H1 (cell line): ENCODE results near the gene KCNJ16. TPM values are rescaled to one million over a fixed set of nuclear protein-coding genes. Genes with fewer than 3 reads are reported as not detected.

Experiments
- CTCF ChIA-PET: fragments of 300-600 bp; sonication (Branson Sonifier 250); formaldehyde crosslinking; loops from one replicate; lab custom pipeline; 2021; ENCODE audit not compliant: partially characterized antibody; lab: Charles Lee
- POLR2A ChIA-PET: fragments of 300-600 bp; sonication (Branson Sonifier 250); formaldehyde crosslinking; loops from one replicate; lab custom pipeline; 2021; ENCODE audit warnings: inconsistent platforms; ENCODE audit not compliant: partially characterized antibody; lab: Charles Lee
- DNase-seq, 2 experiments: peaks; one replicate each; pipeline versions ENCODE4 v3.0.0 to v3.0.0-alpha.2; 2010 to 2022; ENCODE audit warnings: low spot score in 2 of 2, low read depth in 1 of 2, mixed read lengths in 1 of 2
- FAIRE-seq: peaks from 2 replicates; lab custom pipeline; 2011; peaks lifted over from hg19 to GRCh38; lab: Jason Lieb, UNC
- H2AFZ ChIP-seq: 2 replicates; pipeline ENCODE4 v1.8.1; 2012; ENCODE audit warnings: low read length, inconsistent platforms
- H2AK5ac ChIP-seq: 2 replicates; pipeline ENCODE4 v1.6.1; 2013; ENCODE audit warnings: low read depth, low read length
- H2BK120ac ChIP-seq: replicated peaks from 2 replicates; pipeline ENCODE3; 2013; ENCODE audit warnings: low read depth, low read length, inconsistent platforms
- H2BK12ac ChIP-seq: 2 replicates; pipeline ENCODE4 v1.6.1; 2013; ENCODE audit warnings: low read depth, low read length
- H2BK15ac ChIP-seq: 2 replicates; pipeline ENCODE4 v1.6.1; 2013; ENCODE audit warnings: low read length
- H2BK20ac ChIP-seq: 2 replicates; pipeline ENCODE4 v1.6.1; 2013; ENCODE audit warnings: low read length
- H2BK5ac ChIP-seq: 2 replicates; pipeline ENCODE4 v1.6.1; 2013; ENCODE audit warnings: low read depth, low read length
- H3K14ac ChIP-seq: 2 replicates; pipeline ENCODE4 v1.6.1; 2013; ENCODE audit warnings: inconsistent platforms; ENCODE audit not compliant: insufficient read length
- H3K18ac ChIP-seq: 2 replicates; pipeline ENCODE4 v1.6.1; 2013; ENCODE audit warnings: low read length; ENCODE audit errors: extremely low read depth
- H3K23ac ChIP-seq: 2 replicates; pipeline ENCODE4 v1.6.1; 2013; ENCODE audit warnings: inconsistent platforms; ENCODE audit not compliant: insufficient read length
- H3K23me2 ChIP-seq: 2 replicates; pipeline ENCODE4 v1.6.1; 2013; ENCODE audit warnings: low read depth, low read length
- H3K27ac ChIP-seq: 2 replicates; pipeline ENCODE4 v1.6.1; 2011; ENCODE audit warnings: low read depth, low read length, inconsistent platforms
- H3K27me3 ChIP-seq, 4 experiments: replicated peaks in 1 of 4; 1 replicate in 1 of 4; 2 replicates in 3 of 4; pipeline versions ENCODE4 v1.6.1 to v1.8.1; 2011 to 2013; ENCODE audit warnings: low read length in 3 of 4, mild to moderate bottlenecking in 3 of 4, inconsistent platforms in 2 of 4, mixed read lengths in 2 of 4, moderate library complexity in 1 of 4; ENCODE audit not compliant: control insufficient read depth in 3 of 4, insufficient read depth in 3 of 4; ENCODE audit errors: extremely low read depth in 1 of 4
- H3K36me3 ChIP-seq, 4 experiments: 2 replicates each; pipeline versions ENCODE4 v1.6.1 to v1.8.1; 2011 to 2013; ENCODE audit warnings: mild to moderate bottlenecking in 4 of 4, low read length in 3 of 4, moderate library complexity in 2 of 4, control low read depth in 1 of 4, inconsistent platforms in 1 of 4; ENCODE audit not compliant: insufficient read depth in 4 of 4, control insufficient read depth in 2 of 4
- H3K4ac ChIP-seq: replicated peaks from 2 replicates; pipeline ENCODE3; 2013; ENCODE audit warnings: low read length, low read depth, mixed read lengths, inconsistent platforms; ENCODE audit not compliant: insufficient read length
- H3K4me1 ChIP-seq, 4 experiments: replicated peaks in 1 of 4; 1 replicate in 1 of 4; 2 replicates in 3 of 4; pipeline versions ENCODE4 v1.6.1 to v1.8.1; 2011 to 2013; ENCODE audit warnings: low read length in 3 of 4, inconsistent platforms in 2 of 4, mixed read lengths in 1 of 4; ENCODE audit not compliant: insufficient read depth in 4 of 4, control insufficient read depth in 3 of 4
- H3K4me2 ChIP-seq, 2 experiments: 2 replicates each; pipeline versions ENCODE4 v1.6.1 to v1.8.1; 2011 to 2013; ENCODE audit warnings: low read depth in 2 of 2, low read length in 2 of 2, control low read depth in 1 of 2, inconsistent platforms in 1 of 2, mild to moderate bottlenecking in 1 of 2; ENCODE audit not compliant: insufficient read depth in 1 of 2
- H3K4me3 ChIP-seq, 4 experiments: fragments of 200-600, 300-600 bp in 1 of 4; sonication (generic), shearing (Covaris generic), sonication (Bioruptor Twin) in 1 of 4; 2 replicates each; pipeline versions ENCODE4 v1.5.1 to v1.8.1; 2011 to 2016; ENCODE audit warnings: low read length in 4 of 4, low read depth in 3 of 4, control low read depth in 2 of 4, inconsistent platforms in 2 of 4, mild to moderate bottlenecking in 2 of 4, mixed read lengths in 1 of 4, moderate library complexity in 1 of 4; ENCODE audit not compliant: insufficient read depth in 2 of 4; ENCODE audit errors: extremely low read depth in 1 of 4
- H3K56ac ChIP-seq: replicated peaks from 2 replicates; pipeline ENCODE3; 2013; ENCODE audit warnings: low read depth, mild to moderate bottlenecking, mixed read lengths, low read length, inconsistent platforms; ENCODE audit not compliant: insufficient read length
- H3K79me1 ChIP-seq: 2 replicates; pipeline ENCODE4 v1.6.1; 2013; ENCODE audit warnings: low read depth, low read length, control low read depth
- H3K79me2 ChIP-seq, 2 experiments: 2 replicates each; pipeline versions ENCODE4 v1.6.1 to v1.8.1; 2012 to 2013; ENCODE audit warnings: low read length in 2 of 2, mild to moderate bottlenecking in 2 of 2, inconsistent platforms in 1 of 2; ENCODE audit not compliant: insufficient read depth in 2 of 2, control insufficient read depth in 1 of 2
- H3K9ac ChIP-seq, 4 experiments: replicated peaks in 1 of 4; 1 replicate in 1 of 4; 2 replicates in 3 of 4; pipeline versions ENCODE4 v1.6.1 to v1.8.1; 2011 to 2013; ENCODE audit warnings: low read depth in 3 of 4, low read length in 3 of 4, control low read depth in 2 of 4, mild to moderate bottlenecking in 2 of 4, moderate library complexity in 2 of 4, inconsistent platforms in 1 of 4; ENCODE audit errors: extremely low read depth in 1 of 4
- H3K9me3 ChIP-seq, 2 experiments: 2 replicates each; pipeline versions ENCODE4 v1.6.1 to v1.8.1; 2012 to 2013; ENCODE audit warnings: mild to moderate bottlenecking in 2 of 2, moderate library complexity in 2 of 2, control low read depth in 1 of 2, inconsistent platforms in 1 of 2, low read depth in 1 of 2, low read length in 1 of 2, mixed read lengths in 1 of 2; ENCODE audit not compliant: insufficient read depth in 2 of 2
- H4K20me1 ChIP-seq, 2 experiments: replicated peaks in 1 of 2; 2 replicates each; pipeline versions ENCODE3 to v1.8.1; 2011 to 2013; ENCODE audit warnings: inconsistent platforms in 2 of 2, low read length in 2 of 2, mild to moderate bottlenecking in 1 of 2; ENCODE audit not compliant: insufficient read depth in 2 of 2, control insufficient read depth in 1 of 2
- H4K5ac ChIP-seq: 2 replicates; pipeline ENCODE4 v1.6.1; 2013; ENCODE audit warnings: low read length, low read depth, mixed read lengths, inconsistent platforms; ENCODE audit not compliant: insufficient read length
- H4K8ac ChIP-seq: 2 replicates; pipeline ENCODE4 v1.8.0; 2013; ENCODE audit warnings: mild to moderate bottlenecking, moderate library complexity, low read length, inconsistent platforms; ENCODE audit not compliant: insufficient read depth; ENCODE audit errors: extremely low read depth
- H4K91ac ChIP-seq: replicated peaks from 2 replicates; pipeline ENCODE3; 2013; ENCODE audit warnings: low read length, mixed read lengths, inconsistent platforms; ENCODE audit not compliant: insufficient read length
- E2F6 ChIP-seq: IDR thresholded peaks from 2 replicates; pipeline ENCODE4 v1.6.1; 2012; ENCODE audit warnings: inconsistent platforms
- EZH2 ChIP-seq: fragments of 200-600 bp; sonication (generic); IDR thresholded peaks from 2 replicates; pipeline ENCODE4 v1.7.1; 2012; ENCODE audit warnings: low read depth, mild to moderate bottlenecking, moderate library complexity, low read length, inconsistent platforms; ENCODE audit not compliant: severe bottlenecking
- FOSL1 ChIP-seq: IDR thresholded peaks from 2 replicates; pipeline ENCODE4 v1.6.1; 2011; ENCODE audit warnings: mild to moderate bottlenecking, low read depth, low read length, moderate library complexity; ENCODE audit not compliant: insufficient read depth
- GABPA ChIP-seq: IDR thresholded peaks from 2 replicates; pipeline ENCODE4 v1.6.1; 2011; ENCODE audit warnings: mild to moderate bottlenecking, low read length, moderate library complexity, borderline replicate concordance; ENCODE audit not compliant: insufficient read depth
- JUN ChIP-seq: IDR thresholded peaks from 2 replicates; pipeline ENCODE4 v1.6.1; 2011; ENCODE audit warnings: low read depth, mild to moderate bottlenecking, improper control_type of control experiment, low read length
- RFX5 ChIP-seq: IDR thresholded peaks from 2 replicates; pipeline ENCODE4 v1.6.1; 2011; ENCODE audit warnings: low read depth, low read length, improper control_type of control experiment, borderline replicate concordance
- RXRA ChIP-seq: IDR thresholded peaks from 2 replicates; pipeline ENCODE4 v1.6.1; 2011; ENCODE audit warnings: low read depth, mild to moderate bottlenecking, low read length, moderate library complexity; ENCODE audit not compliant: insufficient read depth
- SIN3A ChIP-seq, 2 experiments: IDR thresholded peaks in 1 of 2; conservative IDR thresholded peaks in 1 of 2; 2 replicates each; pipeline ENCODE4 v1.6.1; 2011 to 2012; ENCODE audit warnings: low read length in 2 of 2, improper control_type of control experiment in 1 of 2, low read depth in 1 of 2, mild to moderate bottlenecking in 1 of 2
- TCF12 ChIP-seq: IDR thresholded peaks from 2 replicates; pipeline ENCODE4 v1.6.1; 2011; ENCODE audit warnings: low read depth, mild to moderate bottlenecking, low read length
- TEAD4 ChIP-seq: IDR thresholded peaks from 2 replicates; pipeline ENCODE4 v1.6.1; 2012; ENCODE audit warnings: low read depth, low read length, inconsistent platforms, mixed read lengths
- USF2 ChIP-seq: IDR thresholded peaks from 2 replicates; pipeline ENCODE4 v1.6.1; 2011; ENCODE audit warnings: low read length, improper control_type of control experiment
- WGBS, 2 experiments: shearing (Covaris generic) in 1 of 2; methylation state at CpG; one replicate each; pipeline versions ENCODE4 v1.1.6 to v1.1.7; 2013 to 2015; ENCODE audit warnings: low lambda C conversion rate in 2 of 2, mixed read lengths in 2 of 2, inconsistent platforms in 1 of 2, low coverage in 1 of 2, missing lambda C conversion rate in 1 of 2; ENCODE audit not compliant: insufficient replicate concordance in 2 of 2, insufficient coverage in 1 of 2, insufficient read length in 1 of 2; ENCODE audit errors: extremely low coverage in 1 of 2, missing lambda C conversion rate in 1 of 2; 5-methylcytosine and 5-hydroxymethylcytosine counted together
- polyA plus RNA-seq, 7 experiments: library from polyadenylated mRNA; depleted of rRNA in 3 of 7; stranded (reverse) in 5 of 7; unstranded in 2 of 7; fragments of >200 nt in 5 of 7; fragments of 200-250 nt in 2 of 7; gene quantifications; 1 replicate in 5 of 7; 2 replicates in 1 of 7; 4 replicates in 1 of 7; pipeline versions ENCODE4 v1.2.1 to v1.2.3, GENCODE V29; 2011 to 2013; ENCODE audit warnings: missing spikeins in 2 of 7, mixed read lengths in 2 of 7
- total RNA-seq: library from RNA; stranded (reverse); fragmentation: NEBNext Ultra II Directional; extraction: Animal tissue kit (Norgen Biotek cat#: 25700); gene quantifications from 2 replicates; pipeline ENCODE4 v1.2.1, GENCODE V29; 2021
- TF ChIP-seq, protein P1 (sequence below): IDR thresholded peaks from 2 replicates; pipeline ENCODE4 v1.6.1; 2011; ENCODE audit warnings: low read depth, mild to moderate bottlenecking, low read length; ENCODE audit not compliant: insufficient read depth

Gene KCNJ16
- total and polyA plus RNA-seq, 2 of the 8 experiments (the other 6 are each of a cell fraction or from before 2014, with no cell fraction given), result not detected

- Histone ChIP-seq H3K36me3 (no peaks in the 10 kb centered on the region), H4K20me1 (no peaks in the 10 kb centered on the region), H2BK20ac (no peak overlapping the region), H3K79me2 (no peaks in the 10 kb centered on the region), H3K9me3 (no peaks in the 10 kb centered on the region), H3K4ac (no peak overlapping the region), H2AK5ac (no peak overlapping the region), H2AFZ (no peak overlapping the region), H3K23ac (no peak overlapping the region), H2BK15ac (no peak overlapping the region), H3K23me2 (no peaks in the 10 kb centered on the region), H2BK12ac (no peak overlapping the region), H3K79me1 (no peaks in the 10 kb centered on the region), H3K56ac (no peak overlapping the region), H4K5ac (no peak overlapping the region), H3K27me3 (no peaks in the 10 kb centered on the region), H3K18ac (no peak overlapping the region), H3K4me1 (no peaks in the 10 kb centered on the region), H3K4me3 (no peak overlapping the region), H3K14ac (no peak overlapping the region), H4K91ac (no peak overlapping the region), H2BK5ac (no peak overlapping the region), H3K27ac (no peak overlapping the region), H4K8ac (no peak overlapping the region), H3K9ac (no peak overlapping the region), H2BK120ac (no peak overlapping the region), H3K4me2 (no peak overlapping the region)
- WGBS, 2 experiments, result 96% methylated on average over 2 of the region's 2 CpGs; no CpG with 5 or more reads in 1 of the 2 experiments
- ChIA-PET POLR2A (no interaction called here), CTCF (no interaction called here)
- FAIRE-seq, result no peak
- DNase-seq, result no peak
- TF ChIP-seq USF2 (no peak), RFX5 (no peak), RXRA (no peak), GABPA (no peak), E2F6 (no peak), EZH2 (no peak), FOSL1 (no peak), TCF12 (no peak), TEAD4 (no peak), JUN (no peak), SIN3A (conservative IDR thresholded peaks at IDR 0.05 in 1 of 2, IDR thresholded peaks at IDR 0.05 in 1 of 2; ENCODE audit: low read depth in 1 of 2, low read length in 2 of 2) (no peak)
- TF ChIP-seq, protein P1, sequence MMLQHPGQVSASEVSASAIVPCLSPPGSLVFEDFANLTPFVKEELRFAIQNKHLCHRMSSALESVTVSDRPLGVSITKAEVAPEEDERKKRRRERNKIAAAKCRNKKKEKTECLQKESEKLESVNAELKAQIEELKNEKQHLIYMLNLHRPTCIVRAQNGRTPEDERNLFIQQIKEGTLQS, result no peak
Measured at GRCh38 chr17:70040336-70040735, 34.7 kb upstream of the KCNJ16 start.
